Measurements from ENCODE around the gene COCH.

- no peak for TF ChIP-seq ZNF384 (IDR thresholded peaks at IDR 0.05; ENCODE audit: borderline replicate concordance, low read depth, low read length)
- TF ChIP-seq CREB1 (IDR thresholded peaks at IDR 0.05; ENCODE audit: low read depth) = no peak
- no peak for TF ChIP-seq CTCF (IDR thresholded peaks at IDR 0.05 in 2 of 3, conservative IDR thresholded peaks at IDR 0.05 in 1 of 3; ENCODE audit: control insufficient read depth in 2 of 3, extremely low read depth in 1 of 3, insufficient read depth in 1 of 3, low read depth in 3 of 3, low read length in 3 of 3)
These were observed 13.2 kb upstream of the COCH start for GRCh38 chr14:30861200-30861599.

Measured in GM12878 (cell line).